Measurements from ENCODE around the gene C20orf144. TPM values are rescaled to one million over a fixed set of nuclear protein-coding genes. Genes with fewer than 3 reads are reported as not detected.

C20orf144 gene
- total and polyA plus RNA-seq, 9 of the 15 experiments (the other 6 are each of a cell fraction or from before 2014, with no cell fraction given): 0.04 to 0.23 (median 0.11) TPM; not detected in 2

DNA sequence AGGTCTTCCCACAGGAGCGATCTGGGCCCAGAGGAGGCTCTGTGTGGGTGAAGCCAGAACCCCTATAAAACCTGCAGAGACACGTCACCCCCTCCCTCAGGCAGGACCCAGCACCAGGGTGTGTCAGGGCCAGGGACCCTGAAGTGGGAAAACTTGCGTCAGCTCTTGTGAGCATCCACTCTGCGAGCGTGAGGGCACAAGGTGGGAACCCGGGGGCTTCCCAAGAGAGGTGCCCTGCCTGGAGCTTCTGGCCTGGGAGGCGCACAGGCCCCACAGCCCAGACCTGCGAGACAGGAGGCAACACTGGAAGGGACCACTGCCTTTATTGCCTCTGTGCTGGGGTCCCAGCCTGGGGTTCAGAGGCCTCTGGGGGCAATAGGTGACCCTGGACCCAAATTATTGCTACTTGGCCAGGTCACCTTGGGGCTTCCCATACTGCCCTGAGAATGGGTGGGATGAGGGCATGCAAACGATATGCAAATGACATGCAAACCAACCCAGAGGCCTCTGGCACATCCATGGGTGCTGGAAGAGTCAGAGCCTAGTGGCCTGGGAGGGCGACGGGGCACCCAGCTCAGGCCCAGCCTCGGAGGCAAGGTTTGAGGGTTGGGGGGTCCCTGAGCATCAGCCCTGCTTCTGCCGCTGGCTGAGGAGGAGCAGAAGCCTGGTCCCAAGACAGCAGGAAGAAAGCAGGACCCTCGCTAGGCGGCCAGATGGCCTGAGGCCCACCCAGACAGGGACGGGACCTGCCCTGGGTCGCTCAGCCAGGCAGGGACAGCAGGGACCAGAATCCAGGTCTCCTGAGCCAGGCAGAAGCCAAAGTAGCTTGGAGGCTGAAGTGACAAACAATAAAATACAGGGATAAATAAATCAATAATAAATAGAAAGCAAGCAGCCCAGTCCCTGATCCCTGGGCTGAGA is 5.1 kb upstream of the C20orf144 start:
- ATAC-seq: no peak
- H3K4me1 ChIP-seq (replicated peaks in 1 of 2; ENCODE audit: control insufficient read depth in 2 of 2, insufficient read depth in 2 of 2, low read length in 2 of 2): peaks cover under 1 to 36% of the 10 kb centered on the region in 2 experiments; a peak in 3 of 5 replicates
- WGBS (ENCODE audit: insufficient coverage, low coverage, missing lambda C conversion rate): 86% methylated on average over 17 of the region's 17 CpGs
- TF ChIP-seq, protein P1, sequence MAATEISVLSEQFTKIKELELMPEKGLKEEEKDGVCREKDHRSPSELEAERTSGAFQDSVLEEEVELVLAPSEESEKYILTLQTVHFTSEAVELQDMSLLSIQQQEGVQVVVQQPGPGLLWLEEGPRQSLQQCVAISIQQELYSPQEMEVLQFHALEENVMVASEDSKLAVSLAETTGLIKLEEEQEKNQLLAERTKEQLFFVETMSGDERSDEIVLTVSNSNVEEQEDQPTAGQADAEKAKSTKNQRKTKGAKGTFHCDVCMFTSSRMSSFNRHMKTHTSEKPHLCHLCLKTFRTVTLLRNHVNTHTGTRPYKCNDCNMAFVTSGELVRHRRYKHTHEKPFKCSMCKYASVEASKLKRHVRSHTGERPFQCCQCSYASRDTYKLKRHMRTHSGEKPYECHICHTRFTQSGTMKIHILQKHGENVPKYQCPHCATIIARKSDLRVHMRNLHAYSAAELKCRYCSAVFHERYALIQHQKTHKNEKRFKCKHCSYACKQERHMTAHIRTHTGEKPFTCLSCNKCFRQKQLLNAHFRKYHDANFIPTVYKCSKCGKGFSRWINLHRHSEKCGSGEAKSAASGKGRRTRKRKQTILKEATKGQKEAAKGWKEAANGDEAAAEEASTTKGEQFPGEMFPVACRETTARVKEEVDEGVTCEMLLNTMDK (IDR thresholded peaks at IDR 0.05; ENCODE audit: borderline replicate concordance, insufficient read depth, low read depth, low read length, poor library complexity, severe bottlenecking): no peak
- TF ChIP-seq EP300 (IDR thresholded peaks at IDR 0.05; ENCODE audit: low read length): no peak
- TF ChIP-seq ZNF589 (CRISPR knock-in tag; IDR thresholded peaks at IDR 0.05; ENCODE audit: low read depth): no peak
- no peak for TF ChIP-seq CHCHD3 (CRISPR knock-in tag; IDR thresholded peaks at IDR 0.05)
- no peak for TF ChIP-seq KHSRP (IDR thresholded peaks at IDR 0.05)
- TF ChIP-seq HLTF (IDR thresholded peaks at IDR 0.05): no peak
- TF ChIP-seq RBFOX2 (IDR thresholded peaks at IDR 0.05; ENCODE audit: low read depth, low read length): peak; percentile 39
- TF ChIP-seq, protein P2, sequence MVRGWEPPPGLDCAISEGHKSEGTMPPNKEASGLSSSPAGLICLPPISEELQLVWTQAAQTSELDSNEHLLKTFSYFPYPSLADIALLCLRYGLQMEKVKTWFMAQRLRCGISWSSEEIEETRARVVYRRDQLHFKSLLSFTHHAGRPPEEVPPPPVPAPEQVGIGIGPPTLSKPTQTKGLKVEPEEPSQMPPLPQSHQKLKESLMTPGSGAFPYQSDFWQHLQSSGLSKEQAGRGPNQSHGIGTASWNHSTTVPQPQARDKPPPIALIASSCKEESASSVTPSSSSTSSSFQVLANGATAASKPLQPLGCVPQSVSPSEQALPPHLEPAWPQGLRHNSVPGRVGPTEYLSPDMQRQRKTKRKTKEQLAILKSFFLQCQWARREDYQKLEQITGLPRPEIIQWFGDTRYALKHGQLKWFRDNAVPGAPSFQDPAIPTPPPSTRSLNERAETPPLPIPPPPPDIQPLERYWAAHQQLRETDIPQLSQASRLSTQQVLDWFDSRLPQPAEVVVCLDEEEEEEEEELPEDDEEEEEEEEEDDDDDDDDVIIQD (CRISPR knock-in tag; IDR thresholded peaks at IDR 0.05): no peak
- no peak for TF ChIP-seq FOXP1 (CRISPR knock-in tag; IDR thresholded peaks at IDR 0.05)
- no peak for TF ChIP-seq ZFP36 (IDR thresholded peaks at IDR 0.05; ENCODE audit: low read depth, low read length, partially characterized antibody)
- TF ChIP-seq POLR2G (IDR thresholded peaks at IDR 0.05; ENCODE audit: low read depth, low read length): peak; percentile 39; the same call in 1 of the 2 replicates
- TF ChIP-seq TSC22D4 (tag; IDR thresholded peaks at IDR 0.05): no peak
- TF ChIP-seq ZNF57 (CRISPR knock-in tag; IDR thresholded peaks at IDR 0.05): no peak
- TF ChIP-seq, protein P3, sequence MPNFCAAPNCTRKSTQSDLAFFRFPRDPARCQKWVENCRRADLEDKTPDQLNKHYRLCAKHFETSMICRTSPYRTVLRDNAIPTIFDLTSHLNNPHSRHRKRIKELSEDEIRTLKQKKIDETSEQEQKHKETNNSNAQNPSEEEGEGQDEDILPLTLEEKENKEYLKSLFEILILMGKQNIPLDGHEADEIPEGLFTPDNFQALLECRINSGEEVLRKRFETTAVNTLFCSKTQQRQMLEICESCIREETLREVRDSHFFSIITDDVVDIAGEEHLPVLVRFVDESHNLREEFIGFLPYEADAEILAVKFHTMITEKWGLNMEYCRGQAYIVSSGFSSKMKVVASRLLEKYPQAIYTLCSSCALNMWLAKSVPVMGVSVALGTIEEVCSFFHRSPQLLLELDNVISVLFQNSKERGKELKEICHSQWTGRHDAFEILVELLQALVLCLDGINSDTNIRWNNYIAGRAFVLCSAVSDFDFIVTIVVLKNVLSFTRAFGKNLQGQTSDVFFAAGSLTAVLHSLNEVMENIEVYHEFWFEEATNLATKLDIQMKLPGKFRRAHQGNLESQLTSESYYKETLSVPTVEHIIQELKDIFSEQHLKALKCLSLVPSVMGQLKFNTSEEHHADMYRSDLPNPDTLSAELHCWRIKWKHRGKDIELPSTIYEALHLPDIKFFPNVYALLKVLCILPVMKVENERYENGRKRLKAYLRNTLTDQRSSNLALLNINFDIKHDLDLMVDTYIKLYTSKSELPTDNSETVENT (CRISPR knock-in tag; IDR thresholded peaks at IDR 0.05): no peak
- no peak overlapping the region for H2AFZ ChIP-seq (ENCODE audit: low read depth, low read length)
- intact Hi-C loops (cut with micrococcal nuclease): no loop called here
- peak overlapping the region in 1 of 2 experiments; percentile 60; a peak in 1 of 4 replicates for H3K9ac ChIP-seq (ENCODE audit: insufficient read depth in 1 of 2, low read depth in 2 of 2, low read length in 2 of 2)
- FAIRE-seq: no peak
- H3K4me3 ChIP-seq: no peak overlapping the region
- H3K36me3 ChIP-seq (ENCODE audit: control insufficient read depth, insufficient read depth, low read length): peaks cover 54% of the 10 kb centered on the region; the same call in 2 of the 3 replicates
- no peaks in the 10 kb centered on the region for H3K9me3 ChIP-seq (replicated peaks; ENCODE audit: control insufficient read depth, insufficient read depth, low read depth, low read length)
- no peaks in the 10 kb centered on the region for H3K27me3 ChIP-seq (ENCODE audit: control insufficient read depth in 2 of 2, insufficient read depth in 2 of 2, low read length in 2 of 2)
- TSS peak; percentile 18 for BruUV-seq (replicated peaks)
- DNase-seq (ENCODE audit: extremely low read depth in 1 of 4, low spot score in 3 of 4): no peak
- H3K4me2 ChIP-seq (ENCODE audit: insufficient read depth, low read length): no peak overlapping the region
- in situ Hi-C loops (cut with MboI): loop anchor here (10.0 kb wide), 1 partner anchor 242 kb away; no protein-coding TSS in a partner anchor
- peaks cover 3% of the 10 kb centered on the region; the same call in 2 of the 3 replicates for H3K79me2 ChIP-seq (ENCODE audit: control insufficient read depth, insufficient read depth, low read length)
- no peak overlapping the region for H3K27ac ChIP-seq (ENCODE audit: extremely low read depth, low read depth, low read length)
- H4K20me1 ChIP-seq (replicated peaks; ENCODE audit: control insufficient read depth, insufficient read depth, low read length): peaks cover 25% of the 10 kb centered on the region; the same call in 1 of the 2 replicates
- H3K9me1 ChIP-seq (ENCODE audit: control insufficient read depth, insufficient read depth, low read length): no peaks in the 10 kb centered on the region
- ChIA-PET POLR2A (interaction anchor here (0.7 to 4.5 kb wide), 4 partner anchors 8 to 363 kb away, joined by 3 to 51 read pairs (median 4); partner anchors contain the start of gene ACTL10), CTCF (ENCODE audit: low intra/inter-chr PET ratio) (no interaction called here)

Data from K562 (cell line).